ENCODE results near the gene ZFYVE28. TPM values are rescaled to one million over a fixed set of nuclear protein-coding genes. Genes with fewer than 3 reads are reported as not detected.

Gene ZFYVE28
- total RNA-seq, 1 experiment from 2014 or later = 19.2 TPM

DNA sequence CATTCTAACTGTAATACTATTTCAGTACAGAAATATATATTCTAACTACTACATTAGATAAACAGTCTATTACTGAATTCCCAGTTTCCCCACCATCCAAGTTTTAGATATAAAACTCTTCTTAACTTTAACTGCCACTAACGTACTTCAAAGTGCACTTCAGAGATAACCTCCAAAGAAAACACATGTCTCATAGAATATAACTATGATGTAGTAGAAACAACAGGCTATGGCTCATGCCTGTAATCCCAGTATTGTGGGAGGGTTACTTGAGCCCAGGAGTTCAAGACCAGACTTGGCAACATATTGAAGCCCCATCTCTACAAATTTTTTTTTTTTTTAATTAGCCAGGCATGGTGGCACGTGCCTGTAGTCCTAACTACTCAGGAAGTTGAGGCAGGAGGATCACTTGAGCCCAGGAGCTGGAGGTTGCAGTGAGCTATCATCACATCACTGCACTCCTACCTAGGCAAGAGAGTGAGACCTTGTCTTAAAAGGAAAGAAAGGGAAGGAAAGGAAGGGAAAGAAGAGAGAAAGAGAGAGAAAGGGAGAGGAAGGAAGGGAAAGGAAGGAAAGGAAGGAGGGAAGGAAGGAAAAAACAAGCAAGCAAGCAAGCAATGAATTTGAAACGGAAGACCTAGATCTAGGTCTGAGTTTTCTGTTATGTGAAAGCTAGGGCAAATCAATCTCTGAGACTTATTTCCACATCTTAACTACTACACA lies 181.3 kb downstream of the ZFYVE28 start:
- ChIA-PET RAD21 (ENCODE audit: low non-redundant PET in 1 of 2, low total read pairs in 2 of 2, uncharacterized antibody in 2 of 2, unreplicated experiment in 2 of 2) (no interaction called here), POLR2A (interaction anchor here (1.4 kb wide), 1 partner anchor 14 kb away, joined by 3 read pairs; no protein-coding TSS in a partner anchor), CTCF (interaction anchor here (1.2 to 2.3 kb wide), 2 partner anchors 17 kb away, joined by 3 to 11 read pairs; no protein-coding TSS in a partner anchor)
- ATAC-seq (no peak), DNase-seq (ENCODE audit: low read depth, low spot score) (no peak)
- Histone ChIP-seq H3K27ac (ENCODE audit: low read depth, low read length) (no peak overlapping the region), H3K4me1 (ENCODE audit: control insufficient read depth in 1 of 2, insufficient read depth in 2 of 2, low read length in 2 of 2) (peaks cover 5 to 9% of the 10 kb centered on the region in 2 experiments; a peak in 3 of 4 replicates), H3K9ac (ENCODE audit: low read length) (no peak overlapping the region), H3K27me3 (ENCODE audit: insufficient read depth, low read length) (no peaks in the 10 kb centered on the region), H4K20me1 (ENCODE audit: insufficient read depth) (peaks cover 39% of the 10 kb centered on the region; the same call in 1 of the 2 replicates), H3K4me3 (replicated peaks in 1 of 2; ENCODE audit: low read depth in 1 of 2, low read length in 2 of 2) (no peak overlapping the region), H3K4me2 (ENCODE audit: low read length) (no peak overlapping the region), H2AFZ (ENCODE audit: low read depth, low read length, poor library complexity, severe bottlenecking) (no peak overlapping the region), H3K36me3 (ENCODE audit: control insufficient read depth in 1 of 2, insufficient read depth in 2 of 2, low read length in 2 of 2) (peaks cover 9 to 34% of the 10 kb centered on the region in 2 experiments; a peak in 3 of 4 replicates), H3K9me2 (ENCODE audit: insufficient read depth) (no peaks in the 10 kb centered on the region), H3K79me2 (ENCODE audit: insufficient read depth, low read length) (peaks cover 67% of the 10 kb centered on the region), H3K9me3 (ENCODE audit: control insufficient read depth in 1 of 2, insufficient read depth in 1 of 2, low read depth in 1 of 2, low read length in 2 of 2) (no peaks in the 10 kb centered on the region)
- no TSS peak for BruUV-seq (replicated peaks)
- intact Hi-C loops (cut with micrococcal nuclease) = no loop called here
- TF ChIP-seq FOSL1 (IDR thresholded peaks at IDR 0.05; ENCODE audit: low read depth) (no peak), ZNF274 (IDR thresholded peaks at IDR 0.05; ENCODE audit: low read depth, low read length) (no peak), YY1 (IDR thresholded peaks at IDR 0.05; ENCODE audit: extremely low read depth, insufficient replicate concordance, low read depth, low read length) (no peak), SRF (IDR thresholded peaks at IDR 0.05; ENCODE audit: low read depth) (no peak), POLR2A (IDR thresholded peaks at IDR 0.05; ENCODE audit: borderline replicate concordance, extremely low read depth, insufficient read depth, insufficient read length) (no peak), TCF7L2 (IDR thresholded peaks at IDR 0.05; ENCODE audit: borderline replicate concordance, extremely low read depth, insufficient read depth, insufficient read length) (no peak), SIN3A (IDR thresholded peaks at IDR 0.05; ENCODE audit: low read depth) (no peak), SP1 (IDR thresholded peaks at IDR 0.05; ENCODE audit: low read depth) (no peak), ZFX (IDR thresholded peaks at IDR 0.05) (no peak), JUND (IDR thresholded peaks at IDR 0.05) (no peak)
- TF ChIP-seq, protein P1, sequence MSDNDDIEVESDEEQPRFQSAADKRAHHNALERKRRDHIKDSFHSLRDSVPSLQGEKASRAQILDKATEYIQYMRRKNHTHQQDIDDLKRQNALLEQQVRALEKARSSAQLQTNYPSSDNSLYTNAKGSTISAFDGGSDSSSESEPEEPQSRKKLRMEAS (IDR thresholded peaks at IDR 0.05) = no peak
- TF ChIP-seq, protein P2, sequence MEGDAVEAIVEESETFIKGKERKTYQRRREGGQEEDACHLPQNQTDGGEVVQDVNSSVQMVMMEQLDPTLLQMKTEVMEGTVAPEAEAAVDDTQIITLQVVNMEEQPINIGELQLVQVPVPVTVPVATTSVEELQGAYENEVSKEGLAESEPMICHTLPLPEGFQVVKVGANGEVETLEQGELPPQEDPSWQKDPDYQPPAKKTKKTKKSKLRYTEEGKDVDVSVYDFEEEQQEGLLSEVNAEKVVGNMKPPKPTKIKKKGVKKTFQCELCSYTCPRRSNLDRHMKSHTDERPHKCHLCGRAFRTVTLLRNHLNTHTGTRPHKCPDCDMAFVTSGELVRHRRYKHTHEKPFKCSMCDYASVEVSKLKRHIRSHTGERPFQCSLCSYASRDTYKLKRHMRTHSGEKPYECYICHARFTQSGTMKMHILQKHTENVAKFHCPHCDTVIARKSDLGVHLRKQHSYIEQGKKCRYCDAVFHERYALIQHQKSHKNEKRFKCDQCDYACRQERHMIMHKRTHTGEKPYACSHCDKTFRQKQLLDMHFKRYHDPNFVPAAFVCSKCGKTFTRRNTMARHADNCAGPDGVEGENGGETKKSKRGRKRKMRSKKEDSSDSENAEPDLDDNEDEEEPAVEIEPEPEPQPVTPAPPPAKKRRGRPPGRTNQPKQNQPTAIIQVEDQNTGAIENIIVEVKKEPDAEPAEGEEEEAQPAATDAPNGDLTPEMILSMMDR (IDR thresholded peaks at IDR 0.05 in 2 of 3, conservative IDR thresholded peaks at IDR 0.05 in 1 of 3; ENCODE audit: borderline replicate concordance in 1 of 3, insufficient read depth in 1 of 3, low read depth in 2 of 3, low read length in 2 of 3) = no peak
- TF ChIP-seq, protein P3, sequence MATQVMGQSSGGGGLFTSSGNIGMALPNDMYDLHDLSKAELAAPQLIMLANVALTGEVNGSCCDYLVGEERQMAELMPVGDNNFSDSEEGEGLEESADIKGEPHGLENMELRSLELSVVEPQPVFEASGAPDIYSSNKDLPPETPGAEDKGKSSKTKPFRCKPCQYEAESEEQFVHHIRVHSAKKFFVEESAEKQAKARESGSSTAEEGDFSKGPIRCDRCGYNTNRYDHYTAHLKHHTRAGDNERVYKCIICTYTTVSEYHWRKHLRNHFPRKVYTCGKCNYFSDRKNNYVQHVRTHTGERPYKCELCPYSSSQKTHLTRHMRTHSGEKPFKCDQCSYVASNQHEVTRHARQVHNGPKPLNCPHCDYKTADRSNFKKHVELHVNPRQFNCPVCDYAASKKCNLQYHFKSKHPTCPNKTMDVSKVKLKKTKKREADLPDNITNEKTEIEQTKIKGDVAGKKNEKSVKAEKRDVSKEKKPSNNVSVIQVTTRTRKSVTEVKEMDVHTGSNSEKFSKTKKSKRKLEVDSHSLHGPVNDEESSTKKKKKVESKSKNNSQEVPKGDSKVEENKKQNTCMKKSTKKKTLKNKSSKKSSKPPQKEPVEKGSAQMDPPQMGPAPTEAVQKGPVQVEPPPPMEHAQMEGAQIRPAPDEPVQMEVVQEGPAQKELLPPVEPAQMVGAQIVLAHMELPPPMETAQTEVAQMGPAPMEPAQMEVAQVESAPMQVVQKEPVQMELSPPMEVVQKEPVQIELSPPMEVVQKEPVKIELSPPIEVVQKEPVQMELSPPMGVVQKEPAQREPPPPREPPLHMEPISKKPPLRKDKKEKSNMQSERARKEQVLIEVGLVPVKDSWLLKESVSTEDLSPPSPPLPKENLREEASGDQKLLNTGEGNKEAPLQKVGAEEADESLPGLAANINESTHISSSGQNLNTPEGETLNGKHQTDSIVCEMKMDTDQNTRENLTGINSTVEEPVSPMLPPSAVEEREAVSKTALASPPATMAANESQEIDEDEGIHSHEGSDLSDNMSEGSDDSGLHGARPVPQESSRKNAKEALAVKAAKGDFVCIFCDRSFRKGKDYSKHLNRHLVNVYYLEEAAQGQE (IDR thresholded peaks at IDR 0.05; ENCODE audit: low read depth) = no peak
- TF ChIP-seq, protein P4, sequence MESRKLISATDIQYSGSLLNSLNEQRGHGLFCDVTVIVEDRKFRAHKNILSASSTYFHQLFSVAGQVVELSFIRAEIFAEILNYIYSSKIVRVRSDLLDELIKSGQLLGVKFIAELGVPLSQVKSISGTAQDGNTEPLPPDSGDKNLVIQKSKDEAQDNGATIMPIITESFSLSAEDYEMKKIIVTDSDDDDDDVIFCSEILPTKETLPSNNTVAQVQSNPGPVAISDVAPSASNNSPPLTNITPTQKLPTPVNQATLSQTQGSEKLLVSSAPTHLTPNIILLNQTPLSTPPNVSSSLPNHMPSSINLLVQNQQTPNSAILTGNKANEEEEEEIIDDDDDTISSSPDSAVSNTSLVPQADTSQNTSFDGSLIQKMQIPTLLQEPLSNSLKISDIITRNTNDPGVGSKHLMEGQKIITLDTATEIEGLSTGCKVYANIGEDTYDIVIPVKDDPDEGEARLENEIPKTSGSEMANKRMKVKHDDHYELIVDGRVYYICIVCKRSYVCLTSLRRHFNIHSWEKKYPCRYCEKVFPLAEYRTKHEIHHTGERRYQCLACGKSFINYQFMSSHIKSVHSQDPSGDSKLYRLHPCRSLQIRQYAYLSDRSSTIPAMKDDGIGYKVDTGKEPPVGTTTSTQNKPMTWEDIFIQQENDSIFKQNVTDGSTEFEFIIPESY (IDR thresholded peaks at IDR 0.05; ENCODE audit: extremely low read depth, insufficient replicate concordance, low read length) = no peak

Measured in HCT116 (cell line).